Smooth muscle cell (in vitro differentiated cells): ENCODE data around the gene CPA1. TPM values are rescaled to one million over a fixed set of nuclear protein-coding genes. Genes with fewer than 3 reads are reported as not detected.

Experiments used
- DNase-seq: peaks from one replicate; lab custom pipeline; 2025; ENCODE audit not compliant: unreplicated experiment; lab: John Stamatoyannopoulos, UW
- H2AFZ ChIP-seq: fragments of 200-600 bp; sonication (generic); 2 replicates; pipeline ENCODE4 v1.6.0; 2016; ENCODE audit warnings: antibody characterized with exemption, low read depth, mild to moderate bottlenecking
- H3F3A ChIP-seq: fragments of 200-600 bp; sonication (generic); 2 replicates; pipeline ENCODE4 v1.6.0; 2017; ENCODE audit warnings: antibody characterized with exemption, low read depth
- H3K27ac ChIP-seq: fragments of 200-600 bp; sonication (generic); 2 replicates; pipeline ENCODE4 v1.5.1; 2016; ENCODE audit warnings: low read depth, mild to moderate bottlenecking
- H3K27me3 ChIP-seq: fragments of 200-600 bp; sonication (generic); 2 replicates; pipeline ENCODE4 v1.6.1; 2016; ENCODE audit warnings: low read depth, mild to moderate bottlenecking
- H3K36me3 ChIP-seq: fragments of 200-600 bp; sonication (generic); 2 replicates; pipeline ENCODE4 v1.5.1; 2016; ENCODE audit warnings: low read depth
- H3K4me1 ChIP-seq: fragments of 200-600 bp; sonication (generic); 2 replicates; pipeline ENCODE4 v1.5.1; 2016; ENCODE audit warnings: low read depth
- H3K4me2 ChIP-seq: fragments of 200-600 bp; sonication (generic); 2 replicates; pipeline ENCODE4 v1.6.0; 2016; ENCODE audit warnings: mild to moderate bottlenecking
- H3K4me3 ChIP-seq: fragments of 200-600 bp; sonication (generic); 2 replicates; pipeline ENCODE4 v1.5.1; 2016; ENCODE audit warnings: mild to moderate bottlenecking
- H3K79me2 ChIP-seq: fragments of 200-600 bp; sonication (generic); 2 replicates; pipeline ENCODE4 v1.6.0; 2016; ENCODE audit warnings: low read depth, mild to moderate bottlenecking
- H3K9ac ChIP-seq: fragments of 200-600 bp; sonication (generic); 2 replicates; pipeline ENCODE4 v1.6.0; 2016; ENCODE audit warnings: low read depth
- H3K9me3 ChIP-seq: fragments of 200-600 bp; sonication (generic); replicated peaks from 2 replicates; pipeline ENCODE4 v1.5.1; 2016; ENCODE audit warnings: low read depth
- H4K20me1 ChIP-seq: fragments of 200-600 bp; sonication (generic); 2 replicates; pipeline ENCODE4 v1.6.0; 2016; ENCODE audit warnings: low read depth
- CTCF ChIP-seq: fragments of 200-600 bp; sonication (generic); IDR thresholded peaks from 2 replicates; pipeline ENCODE4 v1.5.1; 2017; ENCODE audit warnings: borderline replicate concordance, mild to moderate bottlenecking, antibody characterized with exemption; ENCODE audit not compliant: insufficient read depth, poor library complexity, severe bottlenecking
- WGBS: methylation state at CpG from one replicate; pipeline ENCODE4 v1.1.7; 2016; ENCODE audit warnings: low lambda C conversion rate; 5-methylcytosine and 5-hydroxymethylcytosine counted together
- polyA plus RNA-seq: library from polyadenylated mRNA; unstranded; fragments of >200 nt; fragmentation: Nextera tagmentation; extraction: Ambion mirVana; gene quantifications from 2 replicates; pipeline ENCODE4 v1.2.1, GENCODE V29; 2016
- total RNA-seq: library from RNA; depleted of rRNA; stranded (reverse); fragments of >200 nt; gene quantifications from 2 replicates; pipeline ENCODE4 v1.2.3, GENCODE V29; 2014

CPA1 gene
- total and polyA plus RNA-seq, 2 experiments from 2014 or later = 0.90 to 3.8 TPM

- H3K79me2 ChIP-seq = peaks cover 24% of the 10 kb centered on the region
- peak overlapping the region; percentile 57 for H3K4me2 ChIP-seq
- no peaks in the 10 kb centered on the region for H3K27me3 ChIP-seq
- H3K27ac ChIP-seq = peak overlapping the region; percentile 67
- H2AFZ ChIP-seq = peak overlapping the region; percentile 52
- no peaks in the 10 kb centered on the region for H4K20me1 ChIP-seq
- peaks cover 12% of the 10 kb centered on the region for H3F3A ChIP-seq
- H3K36me3 ChIP-seq = no peaks in the 10 kb centered on the region
- no peak overlapping the region for H3K4me3 ChIP-seq
- H3K9ac ChIP-seq = no peak overlapping the region
- H3K9me3 ChIP-seq = no peaks in the 10 kb centered on the region
- 41% methylated on average over 3 of the region's 3 CpGs for WGBS
- DNase-seq = no peak
- TF ChIP-seq CTCF = no peak
- peaks cover 14% of the 10 kb centered on the region for H3K4me1 ChIP-seq
Observed at GRCh38 chr7:130432886-130433285, 52.6 kb downstream of the CPA1 start.

GRCh38 chr7:130433301-130433700 lies 53.0 kb downstream of the CPA1 start:
- Histone ChIP-seq H3K27me3 (no peaks in the 10 kb centered on the region), H2AFZ (peak overlapping the region; percentile 52), H3K79me2 (peaks cover 28% of the 10 kb centered on the region), H3K27ac (peak overlapping the region; percentile 67), H3K4me2 (peak overlapping the region; percentile 57), H3K4me1 (peaks cover 14% of the 10 kb centered on the region), H3K36me3 (no peaks in the 10 kb centered on the region), H3K9me3 (no peaks in the 10 kb centered on the region), H3K9ac (no peak overlapping the region), H3F3A (peaks cover 12% of the 10 kb centered on the region), H3K4me3 (no peak overlapping the region), H4K20me1 (no peaks in the 10 kb centered on the region)
- DNase-seq = no peak
- TF ChIP-seq CTCF = no peak
- WGBS = 30% methylated on average over 1 of the region's 1 CpG

GRCh38 chr7:130435311-130435854 lies 55.1 kb downstream of the CPA1 start:
- TF ChIP-seq CTCF = no peak
- no peak overlapping the region for H3K4me3 ChIP-seq
- peaks cover 10% of the 10 kb centered on the region for H3F3A ChIP-seq
- no peak overlapping the region for H3K9ac ChIP-seq
- no peaks in the 10 kb centered on the region for H3K9me3 ChIP-seq
- no peak overlapping the region for H2AFZ ChIP-seq
- H3K79me2 ChIP-seq = peaks cover 33% of the 10 kb centered on the region
- peaks cover 16% of the 10 kb centered on the region for H3K4me1 ChIP-seq
- 88% methylated on average over 2 of the region's 2 CpGs for WGBS
- H4K20me1 ChIP-seq = no peaks in the 10 kb centered on the region
- no peak overlapping the region for H3K27ac ChIP-seq
- no peaks in the 10 kb centered on the region for H3K36me3 ChIP-seq
- no peak for DNase-seq
- H3K27me3 ChIP-seq = no peaks in the 10 kb centered on the region
- no peak overlapping the region for H3K4me2 ChIP-seq

- peaks cover 10% of the 10 kb centered on the region for H3K4me1 ChIP-seq
- H3K27ac ChIP-seq = no peak overlapping the region
- no peak for TF ChIP-seq CTCF
- H3F3A ChIP-seq = peaks cover 3% of the 10 kb centered on the region
- H3K36me3 ChIP-seq = no peaks in the 10 kb centered on the region
- no peak overlapping the region for H3K4me3 ChIP-seq
- H3K9me3 ChIP-seq = no peaks in the 10 kb centered on the region
- WGBS = 98% methylated on average over 1 of the region's 1 CpG
- no peak overlapping the region for H3K4me2 ChIP-seq
- no peak overlapping the region for H2AFZ ChIP-seq
- no peak overlapping the region for H3K9ac ChIP-seq
- H3K79me2 ChIP-seq = peaks cover 33% of the 10 kb centered on the region
- DNase-seq = no peak
- H3K27me3 ChIP-seq = no peaks in the 10 kb centered on the region
- H4K20me1 ChIP-seq = no peaks in the 10 kb centered on the region
Observed at GRCh38 chr7:130436253-130436652, 56.0 kb downstream of the CPA1 start.
